Esophagus (tissue), 2 donors: ENCODE data around the gene ZBTB4. TPM values are rescaled to one million over a fixed set of nuclear protein-coding genes. Genes with fewer than 3 reads are reported as not detected.
"Not testable (repeated sequence)": the region's sequence is repeated elsewhere in the genome, so short reads cannot be mapped to it uniquely, and the experiment has no call there.

ENCODE experiments used
- H3K27ac ChIP-seq, 2 donors: one replicate each; pipeline ENCODE4 v1.5.1; 2013; ENCODE audit warnings: low read depth in 2 of 2, mild to moderate bottlenecking in 2 of 2, inconsistent platforms in 1 of 2, low read length in 1 of 2, moderate library complexity in 1 of 2
- H3K27me3 ChIP-seq, 2 donors: one replicate each; pipeline ENCODE4 v1.6.1; 2013; ENCODE audit warnings: low read length in 2 of 2, control low read depth in 1 of 2, mild to moderate bottlenecking in 1 of 2; ENCODE audit not compliant: insufficient read depth in 2 of 2, control insufficient read depth in 1 of 2
- H3K36me3 ChIP-seq, 2 donors: one replicate each; pipeline ENCODE4 v1.6.1; 2013; ENCODE audit warnings: low read length in 1 of 2; ENCODE audit not compliant: control insufficient read depth in 2 of 2, insufficient read depth in 2 of 2
- H3K4me1 ChIP-seq, 2 donors: one replicate each; pipeline ENCODE4 v1.6.1; 2013; ENCODE audit warnings: low read length in 1 of 2; ENCODE audit not compliant: control insufficient read depth in 2 of 2, insufficient read depth in 2 of 2
- H3K4me3 ChIP-seq, 2 donors: one replicate each; pipeline ENCODE4 v1.5.1; 2013; ENCODE audit warnings: low read length in 2 of 2, mild to moderate bottlenecking in 2 of 2, low read depth in 1 of 2, moderate library complexity in 1 of 2
- H3K9me3 ChIP-seq, 2 donors: one replicate each; pipeline ENCODE4 v1.6.1; 2013; ENCODE audit warnings: mild to moderate bottlenecking in 2 of 2, low read depth in 1 of 2, low read length in 1 of 2, moderate library complexity in 1 of 2; ENCODE audit not compliant: control insufficient read depth in 2 of 2, insufficient read depth in 1 of 2
- WGBS, 2 donors: extraction: QIAGEN DNeasy Blood & Tissue Kit; methylation state at CpG; one replicate each; pipeline ENCODE4 v1.1.7; 2013; 5-methylcytosine and 5-hydroxymethylcytosine counted together
- polyA plus RNA-seq, 2 donors: library from polyadenylated mRNA; stranded (reverse); fragments of 200-250 nt; gene quantifications; one replicate each; pipeline ENCODE4 v1.2.3, GENCODE V29; 2013
- donor health status: healthy with polysubstance abuse.
- donor health status: Bipolar disorder and iron deficiency.

Gene ZBTB4
- polyA plus RNA-seq, 2 donors, result 15.5 to 19.1 TPM

- Histone ChIP-seq H3K9me3 (no peaks in the 10 kb centered on the region), H3K36me3 (no peaks in the 10 kb centered on the region), H3K4me3 (no peak overlapping the region), H3K27me3 (no peaks in the 10 kb centered on the region), H3K4me1 (peaks cover 12 to 31% of the 10 kb centered on the region in 2 donors), H3K27ac (peak overlapping the region; percentile 96 to 100)
- WGBS, 2 donors, result 43 to 56% methylated on average over 15 of the region's 15 CpGs
Observed at GRCh38 chr17:7475764-7476422, 3.5 kb downstream of the ZBTB4 start.

DNA sequence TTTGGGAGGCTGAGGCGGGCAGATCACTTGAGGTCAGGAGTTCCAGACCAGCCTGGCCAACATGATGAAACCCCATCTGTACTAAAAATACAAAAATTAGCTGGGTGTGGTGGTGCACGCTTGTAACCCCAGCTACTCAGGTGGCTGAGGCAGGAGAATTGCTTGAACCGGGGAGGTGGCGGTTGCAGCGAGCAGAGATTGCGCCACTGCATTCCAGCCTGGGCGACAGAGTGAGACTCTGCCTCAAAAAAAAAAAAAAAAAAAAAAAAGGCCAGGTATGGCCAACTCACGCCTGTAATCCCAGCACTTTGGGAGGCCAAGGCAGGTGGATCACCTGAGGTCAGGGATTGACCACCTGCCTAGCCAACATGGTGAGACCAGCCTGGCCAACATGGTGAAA lies 4.7 kb downstream of the ZBTB4 start:
- peaks cover 12 to 31% of the 10 kb centered on the region in 2 donors for H3K4me1 ChIP-seq
- H3K9me3 ChIP-seq, H3K4me3 ChIP-seq, H3K27me3 ChIP-seq, H3K36me3 ChIP-seq: not testable (repeated sequence)
- WGBS, 2 donors, result 65 to 71% methylated on average over 8 of the region's 8 CpGs
- H3K27ac ChIP-seq, result peak overlapping the region in 1 of 2 donors; percentile 96

DNA sequence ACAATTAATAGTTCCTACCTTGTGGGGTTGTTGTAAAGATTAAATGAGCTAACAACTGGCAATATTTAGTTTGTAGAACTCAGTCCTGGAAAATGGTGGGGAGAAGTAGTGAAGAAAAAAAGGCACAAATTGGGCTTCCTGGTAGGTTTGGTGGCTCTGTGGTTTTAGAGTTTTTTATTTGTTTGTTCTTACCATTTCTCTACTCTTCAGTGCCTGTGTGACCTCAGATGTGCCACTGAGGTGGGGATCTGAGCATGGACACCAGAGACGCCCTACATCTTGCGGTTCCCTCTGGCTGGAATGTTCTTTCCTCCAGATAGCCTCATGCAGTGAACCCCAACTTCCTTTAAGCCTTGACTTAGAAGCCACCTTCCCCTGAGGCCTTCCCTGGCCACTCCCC lies 7.7 kb downstream of the ZBTB4 start:
- Histone ChIP-seq H3K27me3 (no peaks in the 10 kb centered on the region), H3K4me3 (no peak overlapping the region), H3K4me1 (peaks cover 6 to 15% of the 10 kb centered on the region in 2 donors), H3K27ac (peak overlapping the region in 1 of 2 donors; percentile 27), H3K9me3 (peaks cover 0 to 2% of the 10 kb centered on the region in 2 donors), H3K36me3 (peaks cover 0 to 2% of the 10 kb centered on the region in 2 donors)
- 61 to 67% methylated on average over 2 of the region's 2 CpGs for WGBS, 2 donors

GRCh38 chr17:7470457-7470973 lies 8.9 kb downstream of the ZBTB4 start:
- WGBS, 2 donors, result 73 to 80% methylated on average over 8 of the region's 8 CpGs
- not testable (repeated sequence) for H3K4me3 ChIP-seq, H3K4me1 ChIP-seq, H3K27me3 ChIP-seq, H3K27ac ChIP-seq, H3K9me3 ChIP-seq
- H3K36me3 ChIP-seq, result peaks cover 0 to 12% of the 10 kb centered on the region in 2 donors

DNA sequence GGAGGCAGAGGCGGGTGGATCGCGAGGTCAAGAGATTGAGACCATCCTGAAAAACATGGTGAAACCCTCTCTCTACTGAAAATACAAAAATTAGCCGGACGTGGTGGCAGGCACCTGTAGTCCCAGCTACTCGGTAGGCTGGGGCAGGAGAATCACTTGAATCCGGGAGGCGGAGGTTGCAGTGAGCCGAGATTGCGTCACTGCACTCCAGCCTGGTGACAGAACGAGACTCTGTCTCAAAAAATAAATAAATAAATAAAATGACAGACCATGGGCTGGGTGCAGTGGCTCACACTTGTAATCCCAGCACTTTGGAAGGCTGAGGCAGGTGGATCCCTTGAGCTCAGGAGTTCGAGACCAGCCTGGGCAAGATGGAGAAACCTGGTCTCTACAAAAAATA lies 9.6 kb downstream of the ZBTB4 start:
- not testable (repeated sequence) for H3K4me3 ChIP-seq, H3K27me3 ChIP-seq, H3K9me3 ChIP-seq, H3K4me1 ChIP-seq, H3K27ac ChIP-seq
- 93 to 96% methylated on average over 12 of the region's 12 CpGs for WGBS, 2 donors
- peaks cover 0 to 13% of the 10 kb centered on the region in 2 donors for H3K36me3 ChIP-seq

- Histone ChIP-seq H3K4me1 (peaks cover 0 to 3% of the 10 kb centered on the region in 2 donors), H3K27ac (no peak overlapping the region), H3K9me3 (peaks cover 0 to 2% of the 10 kb centered on the region in 2 donors), H3K36me3 (peaks cover 0 to 15% of the 10 kb centered on the region in 2 donors), H3K4me3 (no peak overlapping the region), H3K27me3 (no peaks in the 10 kb centered on the region)
- WGBS, 2 donors, result 77 to 82% methylated on average over 12 of the region's 12 CpGs
Observed at GRCh38 chr17:7468804-7469389, 10.5 kb downstream of the ZBTB4 start.

DNA sequence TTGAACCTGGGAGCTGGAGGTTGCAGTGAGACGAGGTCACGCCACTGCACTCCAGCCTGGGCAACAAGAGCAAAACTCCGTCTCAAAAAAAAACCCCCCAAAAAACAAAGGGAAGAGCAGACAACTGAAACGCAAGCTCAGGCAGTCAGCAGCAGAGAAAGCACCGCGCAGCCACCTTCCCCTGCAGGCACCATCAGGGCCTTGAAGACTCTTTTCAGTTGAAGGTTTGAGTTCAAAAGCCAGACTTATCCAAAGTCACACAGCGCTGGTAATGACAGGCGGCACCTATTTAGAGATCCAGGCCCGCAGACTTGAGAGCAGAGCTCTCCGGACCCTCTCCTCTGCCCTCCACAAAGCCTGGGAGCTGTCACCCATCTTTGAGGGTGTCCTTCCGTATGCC lies 11.1 kb downstream of the ZBTB4 start:
- 88 to 93% methylated on average over 11 of the region's 11 CpGs for WGBS, 2 donors
- Histone ChIP-seq H3K4me1 (peaks cover 0 to 3% of the 10 kb centered on the region in 2 donors), H3K27me3 (no peaks in the 10 kb centered on the region), H3K27ac (no peak overlapping the region), H3K9me3 (peaks cover 0 to 2% of the 10 kb centered on the region in 2 donors), H3K36me3 (peaks cover 0 to 21% of the 10 kb centered on the region in 2 donors), H3K4me3 (no peak overlapping the region)

DNA sequence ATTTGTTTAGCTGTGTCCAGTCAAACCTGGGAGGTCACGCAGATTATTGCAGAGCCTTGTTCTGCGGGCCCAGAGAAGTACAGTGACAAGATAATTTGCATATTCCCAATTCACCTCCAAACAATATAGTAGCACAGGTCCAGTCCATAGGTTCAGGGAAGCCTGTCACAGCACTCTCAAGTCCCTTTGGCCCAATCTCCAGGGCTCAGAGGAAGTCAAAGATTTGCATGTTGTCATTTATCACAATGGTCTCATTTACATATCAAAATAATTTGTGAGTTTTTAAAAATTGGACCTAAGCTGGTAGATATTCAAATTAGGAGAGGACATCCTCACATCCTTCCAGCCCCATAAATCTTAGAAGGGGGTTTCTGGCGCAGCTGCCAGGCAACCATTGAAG lies 11.9 kb downstream of the ZBTB4 start:
- H3K27ac ChIP-seq, result peak overlapping the region in 1 of 2 donors; percentile 58
- no peaks in the 10 kb centered on the region for H3K27me3 ChIP-seq
- WGBS, 2 donors, result 91 to 93% methylated on average over 3 of the region's 3 CpGs
- H3K9me3 ChIP-seq, result peaks cover 0 to 2% of the 10 kb centered on the region in 2 donors
- H3K4me1 ChIP-seq, result peaks cover 0 to 3% of the 10 kb centered on the region in 2 donors
- peaks cover 0 to 29% of the 10 kb centered on the region in 2 donors for H3K36me3 ChIP-seq
- H3K4me3 ChIP-seq, result no peak overlapping the region

DNA sequence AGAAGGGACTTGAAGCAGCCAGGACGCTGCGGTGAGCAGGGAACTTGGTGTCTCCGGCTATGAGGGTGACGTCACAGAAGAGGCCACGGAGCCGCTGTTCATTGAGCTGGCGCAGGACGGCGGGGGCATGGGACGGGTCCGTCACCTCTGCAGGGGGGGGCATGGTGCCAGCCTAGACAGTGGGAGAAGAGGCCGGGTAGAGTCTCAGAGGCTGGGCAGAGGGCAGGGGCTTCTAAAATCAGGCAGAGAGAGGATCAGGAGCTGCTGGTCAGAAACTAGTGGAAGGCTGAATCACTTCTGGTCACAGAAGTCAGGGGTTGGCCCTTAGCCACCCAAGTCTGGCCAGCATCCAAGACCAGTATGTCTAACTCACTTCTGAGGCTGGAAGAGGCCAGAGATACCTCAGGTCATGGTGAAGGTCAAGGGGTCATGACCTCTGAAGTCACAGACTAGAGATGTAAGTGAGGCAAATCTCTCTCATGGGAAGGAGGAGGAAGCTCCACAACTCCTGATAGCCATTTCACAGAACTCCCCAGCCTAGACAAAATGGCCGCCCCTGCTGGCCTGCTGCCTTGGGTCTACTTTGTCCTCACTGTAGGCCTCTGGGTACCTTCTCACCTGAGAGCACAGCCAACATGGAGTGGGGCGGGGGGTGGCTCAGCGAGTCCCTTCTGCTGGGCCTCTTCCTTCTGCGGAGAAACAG lies 12.6 kb downstream of the ZBTB4 start:
- H3K4me3 ChIP-seq, result no peak overlapping the region
- peaks cover 0 to 1% of the 10 kb centered on the region in 2 donors for H3K4me1 ChIP-seq
- no peaks in the 10 kb centered on the region for H3K27me3 ChIP-seq
- H3K36me3 ChIP-seq, result peaks cover 0 to 33% of the 10 kb centered on the region in 2 donors
- 83 to 84% methylated on average over 16 of the region's 16 CpGs for WGBS, 2 donors
- peak overlapping the region in 1 of 2 donors; percentile 58 for H3K27ac ChIP-seq
- peaks cover 0 to 2% of the 10 kb centered on the region in 2 donors for H3K9me3 ChIP-seq
